Panc1 (cell line): ENCODE results near the gene N4BP2L1.
"Not testable (repeated sequence)": the region's sequence is repeated elsewhere in the genome, so short reads cannot be mapped to it uniquely, and the experiment has no call there.

Experiments used
- POLR2AphosphoS5 ChIP-seq: IDR thresholded peaks from 2 replicates; pipeline ENCODE4 v1.6.1; 2012; ENCODE audit warnings: mild to moderate bottlenecking, low read depth, low read length, moderate library complexity
- SIN3A ChIP-seq: IDR thresholded peaks from 2 replicates; pipeline ENCODE4 v1.6.1; 2012; ENCODE audit warnings: low read depth, mild to moderate bottlenecking, low read length, moderate library complexity, borderline replicate concordance; ENCODE audit not compliant: insufficient read depth
- TCF7L2 ChIP-seq: IDR thresholded peaks from 2 replicates; pipeline ENCODE4 v1.6.1; 2011; ENCODE audit warnings: mild to moderate bottlenecking, low read depth, low read length, inconsistent platforms
- TF ChIP-seq, protein P1 (sequence below): fragments of 450-650 bp; IDR thresholded peaks from 2 replicates; pipeline ENCODE4 v1.5.1; 2017; ENCODE audit warnings: mild to moderate bottlenecking
- TF ChIP-seq, protein P2 (sequence below), 2 experiments: IDR thresholded peaks; 2 replicates each; pipeline ENCODE4 v1.6.1; 2011 to 2012; ENCODE audit warnings: low read depth in 2 of 2, control low read depth in 1 of 2, low read length in 1 of 2, mild to moderate bottlenecking in 1 of 2, moderate library complexity in 1 of 2; ENCODE audit not compliant: insufficient read depth in 1 of 2

DNA sequence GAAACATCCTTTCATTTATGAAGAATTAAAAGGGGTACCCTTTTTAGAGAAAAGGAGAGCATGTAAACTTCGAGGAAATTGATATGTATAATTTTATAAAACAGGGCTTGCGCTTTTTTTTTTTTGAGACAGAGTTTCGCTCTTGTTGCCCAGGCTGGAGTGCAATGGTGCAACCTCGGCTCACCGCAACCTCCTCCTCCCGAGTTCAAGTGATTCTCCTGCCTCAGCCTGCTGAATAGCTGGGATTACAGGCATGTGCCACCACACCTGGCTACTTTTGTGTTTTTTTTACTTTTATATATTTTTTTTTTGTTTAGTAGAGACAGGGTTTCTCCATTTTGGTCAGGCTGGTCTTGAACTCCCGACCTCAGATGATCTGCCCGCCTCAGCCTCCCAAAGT is 72.0 kb downstream of the N4BP2L1 start:
- TF ChIP-seq, protein P1, sequence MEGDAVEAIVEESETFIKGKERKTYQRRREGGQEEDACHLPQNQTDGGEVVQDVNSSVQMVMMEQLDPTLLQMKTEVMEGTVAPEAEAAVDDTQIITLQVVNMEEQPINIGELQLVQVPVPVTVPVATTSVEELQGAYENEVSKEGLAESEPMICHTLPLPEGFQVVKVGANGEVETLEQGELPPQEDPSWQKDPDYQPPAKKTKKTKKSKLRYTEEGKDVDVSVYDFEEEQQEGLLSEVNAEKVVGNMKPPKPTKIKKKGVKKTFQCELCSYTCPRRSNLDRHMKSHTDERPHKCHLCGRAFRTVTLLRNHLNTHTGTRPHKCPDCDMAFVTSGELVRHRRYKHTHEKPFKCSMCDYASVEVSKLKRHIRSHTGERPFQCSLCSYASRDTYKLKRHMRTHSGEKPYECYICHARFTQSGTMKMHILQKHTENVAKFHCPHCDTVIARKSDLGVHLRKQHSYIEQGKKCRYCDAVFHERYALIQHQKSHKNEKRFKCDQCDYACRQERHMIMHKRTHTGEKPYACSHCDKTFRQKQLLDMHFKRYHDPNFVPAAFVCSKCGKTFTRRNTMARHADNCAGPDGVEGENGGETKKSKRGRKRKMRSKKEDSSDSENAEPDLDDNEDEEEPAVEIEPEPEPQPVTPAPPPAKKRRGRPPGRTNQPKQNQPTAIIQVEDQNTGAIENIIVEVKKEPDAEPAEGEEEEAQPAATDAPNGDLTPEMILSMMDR, result not testable (repeated sequence)
- TF ChIP-seq SIN3A, POLR2AphosphoS5, TCF7L2: not testable (repeated sequence)
- TF ChIP-seq, protein P2, sequence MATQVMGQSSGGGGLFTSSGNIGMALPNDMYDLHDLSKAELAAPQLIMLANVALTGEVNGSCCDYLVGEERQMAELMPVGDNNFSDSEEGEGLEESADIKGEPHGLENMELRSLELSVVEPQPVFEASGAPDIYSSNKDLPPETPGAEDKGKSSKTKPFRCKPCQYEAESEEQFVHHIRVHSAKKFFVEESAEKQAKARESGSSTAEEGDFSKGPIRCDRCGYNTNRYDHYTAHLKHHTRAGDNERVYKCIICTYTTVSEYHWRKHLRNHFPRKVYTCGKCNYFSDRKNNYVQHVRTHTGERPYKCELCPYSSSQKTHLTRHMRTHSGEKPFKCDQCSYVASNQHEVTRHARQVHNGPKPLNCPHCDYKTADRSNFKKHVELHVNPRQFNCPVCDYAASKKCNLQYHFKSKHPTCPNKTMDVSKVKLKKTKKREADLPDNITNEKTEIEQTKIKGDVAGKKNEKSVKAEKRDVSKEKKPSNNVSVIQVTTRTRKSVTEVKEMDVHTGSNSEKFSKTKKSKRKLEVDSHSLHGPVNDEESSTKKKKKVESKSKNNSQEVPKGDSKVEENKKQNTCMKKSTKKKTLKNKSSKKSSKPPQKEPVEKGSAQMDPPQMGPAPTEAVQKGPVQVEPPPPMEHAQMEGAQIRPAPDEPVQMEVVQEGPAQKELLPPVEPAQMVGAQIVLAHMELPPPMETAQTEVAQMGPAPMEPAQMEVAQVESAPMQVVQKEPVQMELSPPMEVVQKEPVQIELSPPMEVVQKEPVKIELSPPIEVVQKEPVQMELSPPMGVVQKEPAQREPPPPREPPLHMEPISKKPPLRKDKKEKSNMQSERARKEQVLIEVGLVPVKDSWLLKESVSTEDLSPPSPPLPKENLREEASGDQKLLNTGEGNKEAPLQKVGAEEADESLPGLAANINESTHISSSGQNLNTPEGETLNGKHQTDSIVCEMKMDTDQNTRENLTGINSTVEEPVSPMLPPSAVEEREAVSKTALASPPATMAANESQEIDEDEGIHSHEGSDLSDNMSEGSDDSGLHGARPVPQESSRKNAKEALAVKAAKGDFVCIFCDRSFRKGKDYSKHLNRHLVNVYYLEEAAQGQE (IDR thresholded peaks at IDR 0.05; ENCODE audit: insufficient read depth in 1 of 2, low read depth in 2 of 2, low read length in 1 of 2), result not testable (repeated sequence)
